Mesothelial cell of epicardium (in vitro differentiated cells): ENCODE results near the gene NYAP2. TPM values are rescaled to one million over a fixed set of nuclear protein-coding genes. Genes with fewer than 3 reads are reported as not detected.

ENCODE experiments used
- DNase-seq, 2 experiments: peaks; one replicate each; pipeline ENCODE4 v3.0.0; 2021; ENCODE audit warnings: low spot score in 2 of 2; ENCODE audit not compliant: unreplicated experiment in 2 of 2
- H3K27ac Mint-ChIP-seq: 2 replicates; pipeline ENCODE4 v1.8.0; 2021; ENCODE audit warnings: mixed read lengths
- H3K27me3 Mint-ChIP-seq: 2 replicates; pipeline ENCODE4 v1.8.0; 2021; ENCODE audit warnings: low read depth, mixed read lengths
- H3K36me3 Mint-ChIP-seq: 2 replicates; pipeline ENCODE4 v1.8.0; 2021; ENCODE audit warnings: mixed read lengths
- H3K4me1 Mint-ChIP-seq: 2 replicates; pipeline ENCODE4 v1.8.0; 2021; ENCODE audit warnings: mixed read lengths
- H3K4me3 Mint-ChIP-seq: 2 replicates; pipeline ENCODE4 v1.8.0; 2021; ENCODE audit warnings: mild to moderate bottlenecking, moderate library complexity, mixed read lengths
- H3K9me3 Mint-ChIP-seq: 2 replicates; pipeline ENCODE4 v1.8.0; 2021; ENCODE audit warnings: mixed read lengths
- CTCF ChIP-seq: fragments of 200-600 bp; sonication (generic); IDR thresholded peaks from one replicate; pipeline ENCODE4 v1.5.0; 2021; ENCODE audit warnings: antibody characterized with exemption; ENCODE audit not compliant: unreplicated experiment
- total RNA-seq: library from RNA; stranded (reverse); gene quantifications from 3 replicates; pipeline ENCODE4 v1.2.1, GENCODE V29; 2021

The NYAP2 gene
- total RNA-seq, 1 donor from 2014 or later: not detected

- no peak for DNase-seq
- H3K9me3 Mint-ChIP-seq: peaks cover 4% of the 10 kb centered on the region
- TF ChIP-seq CTCF: no peak
- H3K27me3 Mint-ChIP-seq: peaks cover 3% of the 10 kb centered on the region
- no peak overlapping the region for H3K4me3 Mint-ChIP-seq
- H3K27ac Mint-ChIP-seq: no peak overlapping the region
- peaks cover 7% of the 10 kb centered on the region for H3K4me1 Mint-ChIP-seq
- no peaks in the 10 kb centered on the region for H3K36me3 Mint-ChIP-seq
Measured at GRCh38 chr2:225534697-225535096, 135.2 kb downstream of the NYAP2 start.

GRCh38 chr2:225536036-225536435 is 136.5 kb downstream of the NYAP2 start:
- H3K9me3 Mint-ChIP-seq: peaks cover 14% of the 10 kb centered on the region
- no peak overlapping the region for H3K27ac Mint-ChIP-seq
- H3K36me3 Mint-ChIP-seq: no peaks in the 10 kb centered on the region
- peaks cover 3% of the 10 kb centered on the region for H3K27me3 Mint-ChIP-seq
- no peak overlapping the region for H3K4me3 Mint-ChIP-seq
- DNase-seq: no peak
- peaks cover 5% of the 10 kb centered on the region for H3K4me1 Mint-ChIP-seq
- no peak for TF ChIP-seq CTCF

- peaks cover 2% of the 10 kb centered on the region for H3K4me1 Mint-ChIP-seq
- no peaks in the 10 kb centered on the region for H3K36me3 Mint-ChIP-seq
- H3K27ac Mint-ChIP-seq: no peak overlapping the region
- no peak for TF ChIP-seq CTCF
- H3K27me3 Mint-ChIP-seq: peaks cover 1% of the 10 kb centered on the region
- H3K4me3 Mint-ChIP-seq: no peak overlapping the region
- no peak for DNase-seq
- peaks cover 53% of the 10 kb centered on the region for H3K9me3 Mint-ChIP-seq
Measured at GRCh38 chr2:225543626-225544025, 144.1 kb downstream of the NYAP2 start.

- TF ChIP-seq CTCF: no peak
- Mint-ChIP-seq H3K9me3 (no peaks in the 10 kb centered on the region), H3K27ac (no peak overlapping the region), H3K4me1 (peaks cover 11% of the 10 kb centered on the region), H3K27me3 (peaks cover 31% of the 10 kb centered on the region), H3K36me3 (no peaks in the 10 kb centered on the region), H3K4me3 (no peak overlapping the region)
- no peak for DNase-seq
Measured at GRCh38 chr2:225556461-225556860, 157.0 kb downstream of the NYAP2 start.

GRCh38 chr2:225558399-225559071 is 159.0 kb downstream of the NYAP2 start:
- H3K9me3 Mint-ChIP-seq: no peaks in the 10 kb centered on the region
- H3K4me3 Mint-ChIP-seq: no peak overlapping the region
- H3K4me1 Mint-ChIP-seq: peaks cover 11% of the 10 kb centered on the region
- no peaks in the 10 kb centered on the region for H3K36me3 Mint-ChIP-seq
- H3K27me3 Mint-ChIP-seq: peaks cover 33% of the 10 kb centered on the region
- no peak overlapping the region for H3K27ac Mint-ChIP-seq
- no peak for DNase-seq
- no peak for TF ChIP-seq CTCF

GRCh38 chr2:225559072-225559415 is 159.5 kb downstream of the NYAP2 start:
- no peak for TF ChIP-seq CTCF
- DNase-seq: no peak
- no peak overlapping the region for H3K27ac Mint-ChIP-seq
- peaks cover 31% of the 10 kb centered on the region for H3K27me3 Mint-ChIP-seq
- no peaks in the 10 kb centered on the region for H3K9me3 Mint-ChIP-seq
- H3K4me1 Mint-ChIP-seq: peaks cover 11% of the 10 kb centered on the region
- H3K36me3 Mint-ChIP-seq: no peaks in the 10 kb centered on the region
- no peak overlapping the region for H3K4me3 Mint-ChIP-seq
